ENCODE measurements around the gene ELMOD1. TPM values are rescaled to one million over a fixed set of nuclear protein-coding genes. Genes with fewer than 3 reads are reported as not detected.

ELMOD1 gene
- total and polyA plus RNA-seq, 9 donors: 1.9 to 11.4 (median 4.8) TPM

DNA sequence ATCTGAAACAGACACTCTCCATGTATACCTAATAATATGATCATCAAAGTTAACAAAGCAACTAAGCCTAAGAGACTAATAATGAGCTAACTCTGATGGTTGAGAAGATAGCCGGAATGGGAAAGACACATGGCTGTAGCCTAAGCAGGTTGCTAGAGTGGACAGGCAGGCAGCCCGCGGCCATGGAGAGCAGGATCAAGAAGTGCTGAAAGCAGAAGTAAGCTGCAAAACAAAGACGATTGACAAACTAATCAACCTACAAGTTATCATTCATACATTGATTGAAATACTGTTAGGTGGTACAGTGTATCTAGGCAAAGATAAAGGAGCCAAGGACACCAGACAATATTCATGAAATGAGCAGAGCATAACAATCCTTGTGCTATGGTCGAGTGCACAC is 91.6 kb downstream of the ELMOD1 start:
- no peak for DNase-seq
- Histone ChIP-seq H3K4me3 (ENCODE audit: low read length) (no peak overlapping the region), H3K27me3 (ENCODE audit: control insufficient read depth, insufficient read depth, low read length) (no peaks in the 10 kb centered on the region), H3K36me3 (ENCODE audit: control insufficient read depth, insufficient read depth, low read length) (no peaks in the 10 kb centered on the region), H3K9me3 (replicated peaks; ENCODE audit: control insufficient read depth, low read depth, low read length) (no peaks in the 10 kb centered on the region), H3K4me1 (ENCODE audit: control insufficient read depth, insufficient read depth, low read length) (no peaks in the 10 kb centered on the region), H3K27ac (ENCODE audit: low read length) (no peak overlapping the region)
- 86% methylated on average over 1 of the region's 5 CpGs for WGBS (ENCODE audit: insufficient coverage)

DNA sequence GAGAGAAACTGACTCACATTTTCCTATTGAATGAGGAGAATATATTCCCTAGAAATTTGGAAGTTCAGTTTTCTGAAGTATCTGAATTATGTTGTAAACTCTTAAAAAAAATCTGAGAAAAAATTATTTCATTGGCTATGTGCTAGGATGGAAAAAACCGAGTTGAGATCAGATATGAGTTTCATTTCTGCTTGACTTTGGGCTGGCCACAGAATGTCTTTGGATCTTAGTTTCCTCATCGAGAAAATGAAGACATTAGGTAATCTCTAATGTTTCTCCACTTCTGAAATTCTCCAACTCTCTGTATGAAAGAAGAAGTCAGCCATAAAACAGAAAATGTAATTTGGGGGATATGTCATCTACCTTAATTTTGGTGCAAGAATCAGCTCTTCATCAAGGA is 92.1 kb downstream of the ELMOD1 start:
- DNase-seq: no peak
- Histone ChIP-seq H3K27me3 (ENCODE audit: control insufficient read depth, insufficient read depth, low read length) (no peaks in the 10 kb centered on the region), H3K36me3 (ENCODE audit: control insufficient read depth, insufficient read depth, low read length) (no peaks in the 10 kb centered on the region), H3K27ac (ENCODE audit: low read length) (no peak overlapping the region), H3K9me3 (replicated peaks; ENCODE audit: control insufficient read depth, low read depth, low read length) (no peaks in the 10 kb centered on the region), H3K4me3 (ENCODE audit: low read length) (no peak overlapping the region), H3K4me1 (ENCODE audit: control insufficient read depth, insufficient read depth, low read length) (no peaks in the 10 kb centered on the region)
- no CpG with 5 or more reads among the region's 2 CpGs for WGBS (ENCODE audit: insufficient coverage)

DNA sequence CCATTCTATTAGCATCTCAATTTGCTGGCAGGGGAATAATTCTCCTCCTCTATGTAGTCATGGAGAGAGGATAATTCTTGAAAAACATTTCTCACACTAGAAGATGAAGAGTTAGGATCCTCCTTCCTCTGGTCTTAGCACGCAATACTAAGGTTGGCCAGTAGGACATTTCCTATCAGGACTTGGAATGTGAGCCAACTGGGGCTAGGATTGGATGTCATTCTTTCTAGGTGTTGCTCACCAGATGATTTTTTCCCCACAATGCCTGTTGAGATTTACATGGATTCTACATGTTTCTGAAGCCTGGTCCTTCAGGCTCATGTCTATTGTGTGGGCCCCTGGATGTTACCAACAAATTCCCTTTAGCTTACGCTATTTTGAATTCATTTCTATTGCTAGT is 92.9 kb downstream of the ELMOD1 start:
- Histone ChIP-seq H3K27me3 (ENCODE audit: control insufficient read depth, insufficient read depth, low read length) (no peaks in the 10 kb centered on the region), H3K4me1 (ENCODE audit: control insufficient read depth, insufficient read depth, low read length) (no peaks in the 10 kb centered on the region), H3K36me3 (ENCODE audit: control insufficient read depth, insufficient read depth, low read length) (no peaks in the 10 kb centered on the region), H3K4me3 (ENCODE audit: low read length) (no peak overlapping the region), H3K27ac (ENCODE audit: low read length) (no peak overlapping the region), H3K9me3 (replicated peaks; ENCODE audit: control insufficient read depth, low read depth, low read length) (no peaks in the 10 kb centered on the region)
- whole genome bisulfite sequencing (ENCODE audit: insufficient coverage): 86% methylated on average over 1 of the region's 2 CpGs
- DNase-seq: no peak

DNA sequence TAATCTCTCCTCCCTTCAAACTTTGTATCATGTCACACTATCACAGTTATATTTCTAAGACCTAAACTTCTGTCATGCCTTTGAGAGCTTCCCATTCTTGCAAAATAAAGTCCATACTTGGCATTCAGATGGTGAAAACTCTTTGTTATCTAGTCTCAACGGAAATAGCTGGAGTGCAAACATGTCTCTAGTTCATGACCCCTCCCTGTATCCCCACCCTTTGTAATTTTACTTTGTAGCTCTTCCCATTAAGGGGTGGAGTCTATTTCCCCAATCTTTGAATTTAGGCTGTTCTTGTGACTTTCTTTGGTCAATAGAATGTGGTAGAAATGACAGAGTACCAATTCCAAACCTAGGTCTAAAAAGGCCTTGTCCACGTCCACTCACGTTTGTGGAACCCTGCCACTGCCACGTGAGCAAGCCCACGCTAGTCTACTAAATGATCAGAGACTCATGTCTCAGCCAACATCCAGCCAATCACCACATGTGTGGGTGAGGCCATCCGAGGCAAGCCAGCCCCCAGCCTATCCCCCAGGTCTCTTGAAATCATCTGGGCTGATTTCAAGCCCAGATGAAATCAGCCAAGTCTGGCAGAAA is 97.5 kb downstream of the ELMOD1 start:
- 71% methylated on average over 4 of the region's 6 CpGs for WGBS (ENCODE audit: insufficient coverage)
- Histone ChIP-seq H3K9me3 (replicated peaks; ENCODE audit: control insufficient read depth, low read depth, low read length) (no peaks in the 10 kb centered on the region), H3K27ac (ENCODE audit: low read length) (no peak overlapping the region), H3K36me3 (ENCODE audit: control insufficient read depth, insufficient read depth, low read length) (no peaks in the 10 kb centered on the region), H3K4me3 (ENCODE audit: low read length) (no peak overlapping the region), H3K27me3 (ENCODE audit: control insufficient read depth, insufficient read depth, low read length) (no peaks in the 10 kb centered on the region), H3K4me1 (ENCODE audit: control insufficient read depth, insufficient read depth, low read length) (peaks cover 4% of the 10 kb centered on the region)
- no peak for DNase-seq

DNA sequence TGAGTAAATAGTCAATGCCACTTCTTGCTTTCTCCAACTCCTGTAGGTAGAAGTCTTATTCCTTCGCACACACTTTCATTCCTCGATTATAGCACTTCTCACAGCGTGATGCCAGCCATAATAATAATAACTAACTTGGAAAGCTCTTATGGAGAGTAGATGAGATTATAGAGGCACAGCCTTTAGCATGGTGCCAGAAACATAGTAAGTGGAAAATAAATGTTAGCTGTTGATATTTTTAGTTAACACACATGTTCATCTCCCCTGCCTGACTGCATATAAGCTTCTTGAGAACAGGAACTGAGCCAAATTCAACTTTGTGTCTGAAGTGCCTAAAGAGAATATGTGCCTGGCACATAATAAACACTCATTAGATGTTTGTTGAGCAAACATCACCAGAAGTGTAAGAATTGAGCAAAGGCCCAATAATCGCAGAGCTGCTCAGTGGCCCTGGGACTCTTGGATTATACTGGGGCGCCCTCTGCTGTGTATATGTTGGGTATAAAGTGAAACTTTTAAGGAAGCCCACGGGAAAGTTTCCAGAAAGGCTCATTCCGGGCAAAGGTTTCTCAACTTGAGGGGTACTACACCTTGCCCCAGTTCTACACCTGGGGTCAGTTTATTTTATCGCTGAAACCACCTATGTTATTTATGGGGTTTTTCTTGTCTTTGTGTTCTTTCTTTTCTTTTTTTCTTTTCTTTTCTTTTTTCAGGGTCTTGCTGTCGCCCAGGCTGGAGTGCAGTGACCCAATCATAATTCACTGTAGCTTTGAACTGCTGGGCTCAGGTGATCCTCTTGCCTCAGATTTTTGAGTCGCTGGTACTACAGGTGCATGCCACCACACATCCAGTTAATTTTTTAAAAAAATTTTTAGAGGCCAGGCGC is 98.6 kb downstream of the ELMOD1 start:
- Histone ChIP-seq H3K9me3 (replicated peaks; ENCODE audit: control insufficient read depth, low read depth, low read length) (no peaks in the 10 kb centered on the region), H3K27me3 (ENCODE audit: control insufficient read depth, insufficient read depth, low read length) (no peaks in the 10 kb centered on the region), H3K27ac (ENCODE audit: low read length) (no peak overlapping the region), H3K4me3 (ENCODE audit: low read length) (no peak overlapping the region), H3K36me3 (ENCODE audit: control insufficient read depth, insufficient read depth, low read length) (no peaks in the 10 kb centered on the region), H3K4me1 (ENCODE audit: control insufficient read depth, insufficient read depth, low read length) (peaks cover 4% of the 10 kb centered on the region)
- peak; percentile 88 for DNase-seq
- 56% methylated on average over 3 of the region's 11 CpGs for WGBS (ENCODE audit: insufficient coverage)

DNA sequence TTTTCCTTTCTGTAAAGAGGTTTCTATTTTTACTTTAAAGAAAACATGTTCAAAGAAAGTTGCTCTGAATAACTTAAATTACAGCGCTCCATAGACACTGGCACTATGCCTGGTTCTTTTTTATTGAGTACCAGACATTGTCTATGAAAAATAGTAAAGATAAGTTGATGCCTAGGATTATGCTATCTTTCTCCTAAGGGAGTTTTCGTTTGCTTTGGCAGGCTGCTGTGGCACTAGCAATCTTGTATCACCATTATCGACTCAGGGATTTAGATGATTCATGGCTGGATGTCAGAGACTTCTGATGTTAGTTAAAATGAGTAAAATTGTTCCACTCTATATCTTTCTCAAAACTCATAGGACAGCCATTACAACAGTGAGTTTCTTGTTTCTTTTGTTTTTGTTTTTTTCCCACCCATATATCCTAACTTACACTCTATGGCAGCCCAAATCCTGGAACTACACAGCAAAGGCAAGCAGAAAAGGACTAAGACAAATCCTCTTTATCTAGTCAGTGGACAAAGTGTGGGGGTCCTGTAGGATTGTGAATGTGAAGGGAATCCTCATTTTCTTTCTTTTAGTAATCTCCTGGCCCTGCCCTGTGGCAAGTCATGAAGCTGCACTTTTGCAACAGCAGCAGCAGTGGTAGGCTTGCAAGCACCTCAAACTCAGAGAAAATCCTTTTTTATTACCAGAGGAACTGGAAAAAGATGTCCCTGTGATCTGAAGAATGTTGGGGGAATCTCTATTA is 100.2 kb downstream of the ELMOD1 start:
- Histone ChIP-seq H3K27ac (ENCODE audit: low read length) (no peak overlapping the region), H3K36me3 (ENCODE audit: control insufficient read depth, insufficient read depth, low read length) (no peaks in the 10 kb centered on the region), H3K4me1 (ENCODE audit: control insufficient read depth, insufficient read depth, low read length) (peaks cover 4% of the 10 kb centered on the region), H3K27me3 (ENCODE audit: control insufficient read depth, insufficient read depth, low read length) (no peaks in the 10 kb centered on the region), H3K4me3 (ENCODE audit: low read length) (no peak overlapping the region), H3K9me3 (replicated peaks; ENCODE audit: control insufficient read depth, low read depth, low read length) (no peaks in the 10 kb centered on the region)
- no CpG with 5 or more reads among the region's 3 CpGs for WGBS (ENCODE audit: insufficient coverage)
- DNase-seq: peak; percentile 52

DNA sequence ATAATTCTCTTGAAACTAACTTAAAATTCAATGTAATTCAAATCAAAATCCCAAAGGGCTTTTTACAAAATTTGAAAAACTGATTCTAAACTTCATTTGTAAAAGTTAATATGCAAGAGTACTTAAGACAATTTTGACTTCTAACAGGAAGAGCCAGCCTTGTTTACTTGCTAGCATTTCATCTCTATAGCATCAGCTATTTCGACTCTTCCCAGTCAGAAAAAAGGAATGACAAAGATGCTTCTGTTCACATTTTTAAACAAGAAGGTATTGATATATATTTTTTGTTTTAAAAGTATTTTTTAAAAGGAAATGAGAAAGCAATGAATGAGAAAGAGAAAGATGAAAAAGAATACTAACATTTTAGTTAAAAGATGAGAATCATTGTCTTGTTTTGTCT is 104.5 kb downstream of the ELMOD1 start:
- DNase-seq: no peak
- no peak overlapping the region for H3K4me3 ChIP-seq (ENCODE audit: low read length)
- H3K4me1 ChIP-seq (ENCODE audit: control insufficient read depth, insufficient read depth, low read length): no peaks in the 10 kb centered on the region
- no peaks in the 10 kb centered on the region for H3K27me3 ChIP-seq (ENCODE audit: control insufficient read depth, insufficient read depth, low read length)
- no CpG with 5 or more reads among the region's 1 CpG for WGBS (ENCODE audit: insufficient coverage)
- H3K27ac ChIP-seq (ENCODE audit: low read length): peak overlapping the region; percentile 37
- no peaks in the 10 kb centered on the region for H3K36me3 ChIP-seq (ENCODE audit: control insufficient read depth, insufficient read depth, low read length)
- no peaks in the 10 kb centered on the region for H3K9me3 ChIP-seq (replicated peaks; ENCODE audit: control insufficient read depth, low read depth, low read length)

DNA sequence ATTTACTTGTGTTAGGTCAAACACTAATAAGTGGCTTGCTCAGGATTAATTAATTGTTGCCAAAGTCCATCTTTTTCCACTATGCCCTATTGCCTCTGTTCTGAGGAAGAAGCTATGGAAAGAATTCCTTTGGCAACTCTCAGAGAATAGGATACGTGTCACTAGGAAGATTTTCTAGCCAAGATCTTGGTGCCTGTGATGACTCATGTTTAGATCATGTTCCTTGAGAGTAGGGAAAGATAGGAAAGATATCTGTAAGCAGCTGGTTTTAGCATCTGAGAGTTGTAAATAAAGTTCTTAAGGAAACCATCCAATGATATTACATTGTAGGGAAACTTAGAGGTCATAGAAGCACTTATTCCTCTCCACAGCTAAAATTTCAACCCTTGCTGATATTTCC is 105.2 kb downstream of the ELMOD1 start:
- peak overlapping the region; percentile 69 for H3K27ac ChIP-seq (ENCODE audit: low read length)
- no peaks in the 10 kb centered on the region for H3K36me3 ChIP-seq (ENCODE audit: control insufficient read depth, insufficient read depth, low read length)
- H3K9me3 ChIP-seq (replicated peaks; ENCODE audit: control insufficient read depth, low read depth, low read length): no peaks in the 10 kb centered on the region
- no CpG with 5 or more reads among the region's 1 CpG for WGBS (ENCODE audit: insufficient coverage)
- H3K4me3 ChIP-seq (ENCODE audit: low read length): no peak overlapping the region
- H3K4me1 ChIP-seq (ENCODE audit: control insufficient read depth, insufficient read depth, low read length): no peaks in the 10 kb centered on the region
- peak; percentile 75 for DNase-seq
- no peaks in the 10 kb centered on the region for H3K27me3 ChIP-seq (ENCODE audit: control insufficient read depth, insufficient read depth, low read length)

DNA sequence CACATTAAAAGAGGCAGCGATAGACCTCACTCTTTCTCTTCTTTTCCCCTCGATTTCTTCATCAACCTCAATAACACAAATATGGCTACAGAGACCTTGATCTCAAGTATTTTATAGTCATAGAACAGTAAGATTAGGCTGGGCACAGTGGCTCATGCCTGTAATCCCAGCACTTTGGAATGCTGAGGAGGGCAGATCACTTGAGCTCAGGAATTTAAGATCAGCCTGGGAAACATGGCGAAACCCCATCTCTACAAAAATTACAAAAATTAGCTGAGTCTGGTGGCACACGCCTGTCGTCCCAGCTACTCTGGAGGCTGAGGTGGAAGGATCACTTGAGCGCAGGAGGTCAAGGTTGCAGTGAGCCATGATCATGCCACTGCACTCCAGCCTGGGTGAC is 106.3 kb downstream of the ELMOD1 start:
- H3K9me3 ChIP-seq (replicated peaks; ENCODE audit: control insufficient read depth, low read depth, low read length): no peaks in the 10 kb centered on the region
- H3K27ac ChIP-seq (ENCODE audit: low read length): no peak overlapping the region
- DNase-seq: no peak
- no peaks in the 10 kb centered on the region for H3K27me3 ChIP-seq (ENCODE audit: control insufficient read depth, insufficient read depth, low read length)
- H3K36me3 ChIP-seq (ENCODE audit: control insufficient read depth, insufficient read depth, low read length): no peaks in the 10 kb centered on the region
- peaks cover 1% of the 10 kb centered on the region for H3K4me1 ChIP-seq (ENCODE audit: control insufficient read depth, insufficient read depth, low read length)
- WGBS (ENCODE audit: insufficient coverage): 93% methylated on average over 3 of the region's 6 CpGs
- H3K4me3 ChIP-seq (ENCODE audit: low read length): no peak overlapping the region
